Mesodermal cell (in vitro differentiated cells): ENCODE data around the gene ITSN1.
"Not testable (repeated sequence)": the region's sequence is repeated elsewhere in the genome, so short reads cannot be mapped to it uniquely, and the experiment has no call there.

ENCODE experiments used
- H3K27ac ChIP-seq: 2 replicates; pipeline ENCODE4 v1.7.0; 2013; ENCODE audit warnings: mild to moderate bottlenecking, low read depth, low read length, moderate library complexity; ENCODE audit not compliant: severe bottlenecking
- H3K36me3 ChIP-seq: 2 replicates; pipeline ENCODE4 v1.7.1; 2013; ENCODE audit warnings: mild to moderate bottlenecking, low read length, moderate library complexity; ENCODE audit not compliant: control insufficient read depth, insufficient read depth
- H3K4me1 ChIP-seq: one replicate; pipeline ENCODE4 v1.7.1; 2013; ENCODE audit warnings: mild to moderate bottlenecking, low read length; ENCODE audit not compliant: insufficient read depth, control insufficient read depth, poor library complexity, severe bottlenecking
- H3K4me3 ChIP-seq: 2 replicates; pipeline ENCODE4 v1.7.0; 2013; ENCODE audit warnings: low read length, control low read depth, mild to moderate bottlenecking; ENCODE audit not compliant: insufficient read depth, poor library complexity, severe bottlenecking; ENCODE audit errors: extremely low read depth
- H3K9me3 ChIP-seq: 2 replicates; pipeline ENCODE4 v1.7.1; 2013; ENCODE audit warnings: mild to moderate bottlenecking, low read length, moderate library complexity; ENCODE audit not compliant: control insufficient read depth
- WGBS, 2 experiments: methylation state at CpG; one replicate each; pipeline ENCODE4 v1.1.5; 2013; ENCODE audit warnings: missing lambda C conversion rate in 2 of 2; ENCODE audit not compliant: insufficient coverage in 2 of 2; 5-methylcytosine and 5-hydroxymethylcytosine counted together

ITSN1 gene

GRCh38 chr21:33924766-33925100, 282.4 kb downstream of the ITSN1 start:
- H3K4me1 ChIP-seq: no peaks in the 10 kb centered on the region
- no peak overlapping the region for H3K4me3 ChIP-seq
- no peaks in the 10 kb centered on the region for H3K9me3 ChIP-seq
- no peaks in the 10 kb centered on the region for H3K36me3 ChIP-seq
- no peak overlapping the region for H3K27ac ChIP-seq
- WGBS, 2 experiments: 89 to 100% methylated on average over 2 to 3 of the region's 3 CpGs

GRCh38 chr21:33926248-33926647, 283.9 kb downstream of the ITSN1 start:
- not testable (repeated sequence) for H3K9me3 ChIP-seq, H3K4me3 ChIP-seq, H3K4me1 ChIP-seq, H3K27ac ChIP-seq, H3K36me3 ChIP-seq
- no CpG with 5 or more reads among the region's 2 CpGs for WGBS, 2 experiments

- peak overlapping the region; percentile 14 for H3K4me3 ChIP-seq
- not testable (repeated sequence) for H3K9me3 ChIP-seq, H3K36me3 ChIP-seq, H3K4me1 ChIP-seq, H3K27ac ChIP-seq
- WGBS, 2 experiments: 65 to 75% methylated on average over 1 to 3 of the region's 34 CpGs
These were observed 288.9 kb downstream of the ITSN1 start for GRCh38 chr21:33931052-33931798.

- H3K4me1 ChIP-seq: peaks cover 11% of the 10 kb centered on the region
- no peak overlapping the region for H3K27ac ChIP-seq
- H3K9me3 ChIP-seq: peaks cover 5% of the 10 kb centered on the region
- no peaks in the 10 kb centered on the region for H3K36me3 ChIP-seq
- 98 to 100% methylated on average over 5 to 7 of the region's 10 CpGs for WGBS, 2 experiments
- H3K4me3 ChIP-seq: peak overlapping the region; percentile 14
These were observed 289.6 kb downstream of the ITSN1 start for GRCh38 chr21:33931799-33932390.

GRCh38 chr21:33932731-33933130, 290.4 kb downstream of the ITSN1 start:
- Histone ChIP-seq H3K27ac (no peak overlapping the region), H3K4me1 (peaks cover 11% of the 10 kb centered on the region), H3K4me3 (no peak overlapping the region), H3K9me3 (peaks cover 5% of the 10 kb centered on the region), H3K36me3 (no peaks in the 10 kb centered on the region)
- 94 to 96% methylated on average over 3 to 5 of the region's 5 CpGs for WGBS, 2 experiments

GRCh38 chr21:33936301-33937038, 294.2 kb downstream of the ITSN1 start:
- Histone ChIP-seq H3K4me1 (peaks cover 11% of the 10 kb centered on the region), H3K27ac (no peak overlapping the region), H3K4me3 (no peak overlapping the region), H3K9me3 (peaks cover 5% of the 10 kb centered on the region), H3K36me3 (no peaks in the 10 kb centered on the region)
- WGBS, 2 experiments: 71 to 78% methylated on average over 2 to 4 of the region's 4 CpGs

- no peaks in the 10 kb centered on the region for H3K36me3 ChIP-seq
- H3K9me3 ChIP-seq: peaks cover 1% of the 10 kb centered on the region
- 96 to 100% methylated on average over 4 of the region's 4 CpGs for WGBS, 2 experiments
- peaks cover 5% of the 10 kb centered on the region for H3K4me1 ChIP-seq
- H3K27ac ChIP-seq: no peak overlapping the region
- no peak overlapping the region for H3K4me3 ChIP-seq
These were observed 294.8 kb downstream of the ITSN1 start for GRCh38 chr21:33937146-33937545.

GRCh38 chr21:33937931-33938339, 295.6 kb downstream of the ITSN1 start:
- 98 to 100% methylated on average over 2 to 10 of the region's 14 CpGs for WGBS, 2 experiments
- Histone ChIP-seq H3K4me1 (peaks cover 2% of the 10 kb centered on the region), H3K36me3 (no peaks in the 10 kb centered on the region), H3K4me3 (no peak overlapping the region), H3K9me3 (no peaks in the 10 kb centered on the region), H3K27ac (no peak overlapping the region)

GRCh38 chr21:33938381-33938780, 296.1 kb downstream of the ITSN1 start:
- 100% methylated on average over 1 of the region's 3 CpGs for WGBS, 2 experiments
- H3K36me3 ChIP-seq: no peaks in the 10 kb centered on the region
- H3K27ac ChIP-seq: no peak overlapping the region
- no peaks in the 10 kb centered on the region for H3K9me3 ChIP-seq
- H3K4me1 ChIP-seq: peaks cover 2% of the 10 kb centered on the region
- no peak overlapping the region for H3K4me3 ChIP-seq

GRCh38 chr21:33939226-33939625, 296.9 kb downstream of the ITSN1 start:
- Histone ChIP-seq H3K9me3 (peaks cover 1% of the 10 kb centered on the region), H3K36me3 (no peaks in the 10 kb centered on the region), H3K4me1 (peaks cover 2% of the 10 kb centered on the region), H3K27ac (no peak overlapping the region), H3K4me3 (no peak overlapping the region)
- 92 to 95% methylated on average over 3 of the region's 3 CpGs for WGBS, 2 experiments
